ENCODE results near the gene SOX6. TPM values are rescaled to one million over a fixed set of nuclear protein-coding genes. Genes with fewer than 3 reads are reported as not detected.
"Not testable (repeated sequence)": the region's sequence is repeated elsewhere in the genome, so short reads cannot be mapped to it uniquely, and the experiment has no call there.

Gene SOX6
- total RNA-seq, 1 donor from 2014 or later, result 34.6 TPM

DNA sequence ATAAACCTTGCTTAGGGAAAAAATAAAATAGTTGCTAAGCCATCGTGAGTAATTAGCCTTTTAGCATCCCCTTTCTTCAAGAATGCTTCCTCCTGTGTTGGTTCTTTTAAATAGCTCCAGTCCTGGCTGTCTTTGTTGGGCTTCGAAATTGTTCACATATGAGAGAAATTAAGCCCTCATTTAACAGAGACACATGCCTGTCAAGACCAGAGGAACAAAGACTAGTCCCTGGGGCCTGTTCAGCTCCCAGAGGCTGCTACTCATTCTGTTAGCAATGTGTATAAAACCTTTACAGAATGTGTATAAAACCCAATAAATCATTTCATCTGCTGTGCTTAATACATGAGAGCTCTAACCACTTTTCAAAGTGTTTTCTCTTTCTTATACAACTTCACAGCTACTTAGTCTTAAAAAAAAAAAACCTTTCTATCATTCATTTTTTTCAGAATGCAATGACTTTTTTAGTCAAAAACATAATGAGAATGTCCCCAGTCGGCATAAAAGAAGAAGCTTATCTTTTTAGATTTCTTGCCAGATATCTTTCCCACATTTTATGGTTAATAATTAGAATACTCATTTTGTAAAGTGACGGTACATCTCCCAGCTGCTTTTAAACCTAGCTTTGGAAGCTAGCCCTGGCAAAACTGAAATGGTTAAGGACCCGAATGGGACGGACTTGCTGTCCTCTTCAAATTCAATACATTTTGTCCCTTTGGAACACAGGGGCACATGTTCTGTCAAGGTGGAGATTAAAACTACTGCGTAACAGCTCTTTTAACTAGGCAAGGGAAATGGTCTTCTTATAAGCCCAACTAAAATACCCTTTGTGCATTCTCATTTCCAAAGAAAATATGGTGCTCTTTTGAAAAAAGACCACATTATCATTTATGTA, 186.1 kb downstream of the SOX6 start:
- intact Hi-C loops (cut with DNase I), result no loop called here
- DNase-seq (ENCODE audit: low spot score), result no peak

DNA sequence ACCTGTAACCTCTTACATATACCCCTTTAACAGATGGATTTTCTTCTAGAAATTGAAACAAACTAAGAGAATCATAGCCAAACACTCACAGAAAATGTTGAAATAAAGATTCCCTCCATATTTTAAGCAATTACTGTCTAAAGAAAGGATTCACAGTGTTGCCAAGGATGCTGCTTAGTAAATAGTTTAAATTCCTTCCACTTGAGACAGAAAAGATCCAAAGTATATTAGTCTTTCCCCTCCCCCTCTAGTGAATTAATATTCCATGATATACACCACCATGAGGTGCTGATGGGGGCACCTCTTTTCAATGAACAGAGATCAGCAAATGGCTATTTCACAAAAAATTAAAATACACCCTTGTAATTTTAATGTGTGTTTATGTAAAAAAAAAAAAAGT, 186.8 kb downstream of the SOX6 start:
- DNase-seq (ENCODE audit: low spot score), result no peak
- intact Hi-C loops (cut with DNase I), result no loop called here

DNA sequence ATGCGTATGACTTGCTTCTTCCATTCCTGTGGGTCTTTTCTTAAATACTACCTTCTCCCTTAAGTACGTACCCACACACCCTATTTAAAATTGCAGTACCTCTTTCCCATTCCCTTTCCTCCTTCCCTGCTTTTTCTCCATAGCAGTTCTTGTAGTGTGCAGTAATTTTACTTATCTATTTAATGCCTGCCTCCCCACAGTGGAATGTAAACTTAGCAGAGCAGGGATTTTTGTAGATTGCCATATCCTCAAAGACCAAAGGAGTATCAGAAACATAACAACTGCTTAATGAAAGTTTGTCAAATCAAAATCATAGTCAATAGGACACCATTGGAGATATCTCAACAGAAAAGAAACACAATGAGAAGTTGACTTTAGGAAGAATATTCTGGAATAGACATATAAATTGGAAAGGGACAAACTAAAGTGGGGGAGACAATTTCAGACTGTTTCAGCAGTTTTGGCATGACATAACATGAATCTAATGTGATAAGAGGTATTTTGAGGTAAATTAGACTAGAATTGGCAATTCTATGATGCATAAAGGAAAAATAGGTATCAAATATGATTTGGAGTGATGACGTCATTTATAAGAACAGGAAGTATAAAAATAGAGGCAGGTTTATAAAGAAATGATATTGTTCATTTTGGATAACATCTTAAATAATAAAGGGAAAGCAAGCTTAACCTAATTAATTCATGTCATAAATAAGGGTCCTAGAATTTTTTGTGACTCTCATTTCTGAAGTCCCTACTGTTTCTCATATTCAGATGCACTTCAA, 188.4 kb downstream of the SOX6 start:
- intact Hi-C loops (cut with DNase I), result no loop called here
- DNase-seq (ENCODE audit: low spot score), result no peak

DNA sequence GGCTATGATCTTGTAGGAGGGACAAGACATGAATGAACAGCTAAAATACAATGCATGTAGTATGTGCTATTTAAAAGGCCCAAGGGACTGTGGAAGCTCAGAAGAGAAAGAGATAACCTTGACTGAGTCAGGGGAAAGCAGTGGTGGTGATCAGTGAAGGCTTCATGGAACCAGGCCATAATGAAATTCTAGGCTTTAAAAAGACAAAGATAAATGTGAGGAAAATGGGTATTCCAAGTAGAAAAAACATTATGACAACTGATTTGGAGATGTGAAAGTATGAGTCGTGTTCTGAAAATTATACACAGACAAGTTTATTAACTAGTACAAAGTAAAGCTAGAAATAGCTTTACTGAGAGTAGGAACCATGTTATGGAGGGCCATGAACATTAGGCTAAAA, 189.8 kb downstream of the SOX6 start:
- intact Hi-C loops (cut with DNase I), result no loop called here
- no peak for DNase-seq (ENCODE audit: low spot score)

DNA sequence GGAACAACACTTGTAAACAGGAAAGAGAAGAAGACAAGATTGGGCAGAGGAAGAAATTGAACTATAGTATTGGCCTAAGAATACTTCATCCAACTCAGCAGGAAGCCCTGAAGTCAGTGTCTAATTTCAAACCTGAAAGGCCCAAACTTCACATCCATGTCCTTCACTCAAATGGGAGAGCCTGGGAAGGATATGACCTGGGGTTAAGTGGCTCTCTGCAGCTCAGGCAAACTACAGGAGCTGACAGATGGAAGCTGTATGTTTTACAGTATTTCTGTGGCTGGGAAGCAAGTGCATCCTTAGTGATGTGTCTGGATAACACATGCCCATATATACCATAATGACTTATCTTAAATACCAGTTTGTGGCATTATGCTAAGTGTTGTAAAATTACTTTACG, 196.2 kb downstream of the SOX6 start:
- no peak for DNase-seq (ENCODE audit: low spot score)
- intact Hi-C loops (cut with DNase I), result no loop called here

DNA sequence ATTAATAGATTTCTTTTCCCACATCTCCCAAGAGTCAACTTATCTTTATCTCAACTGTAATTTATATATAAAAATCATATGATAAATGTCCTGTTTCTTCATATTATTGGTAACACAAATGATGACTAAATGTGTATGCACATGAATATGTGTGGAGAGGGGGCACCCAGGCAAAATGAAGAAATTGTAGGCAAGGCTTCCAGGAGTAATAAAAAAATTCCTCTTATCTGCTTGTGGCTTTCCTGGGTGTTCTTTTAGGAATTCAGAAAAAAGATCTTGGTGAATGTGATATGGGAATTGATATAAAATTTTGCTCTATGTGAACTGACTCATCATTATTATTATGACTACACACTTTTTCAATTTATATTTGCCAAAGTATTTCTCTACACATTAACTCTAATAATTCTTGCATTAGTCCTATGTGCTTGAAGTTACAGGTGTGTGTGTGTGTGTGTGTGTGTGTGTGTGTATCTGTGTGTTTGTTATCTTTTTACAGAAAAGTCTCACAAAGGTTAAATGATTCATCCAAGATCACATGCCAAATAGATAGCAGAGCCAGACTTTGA, 197.8 kb downstream of the SOX6 start:
- DNase-seq (ENCODE audit: low spot score), result no peak
- intact Hi-C loops (cut with DNase I), result no loop called here

- intact Hi-C loops (cut with DNase I), result no loop called here
Measured at GRCh38 chr11:16157327-16157726, 199.0 kb downstream of the SOX6 start.

GRCh38 chr11:16155448-16155847, 200.9 kb downstream of the SOX6 start:
- intact Hi-C loops (cut with DNase I), result no loop called here
- DNase-seq (ENCODE audit: low spot score), result no peak

More at GRCh38 chr11:16157327-16157726, 199.0 kb downstream of the SOX6 start:
- no peak for DNase-seq (ENCODE audit: low spot score)

DNA sequence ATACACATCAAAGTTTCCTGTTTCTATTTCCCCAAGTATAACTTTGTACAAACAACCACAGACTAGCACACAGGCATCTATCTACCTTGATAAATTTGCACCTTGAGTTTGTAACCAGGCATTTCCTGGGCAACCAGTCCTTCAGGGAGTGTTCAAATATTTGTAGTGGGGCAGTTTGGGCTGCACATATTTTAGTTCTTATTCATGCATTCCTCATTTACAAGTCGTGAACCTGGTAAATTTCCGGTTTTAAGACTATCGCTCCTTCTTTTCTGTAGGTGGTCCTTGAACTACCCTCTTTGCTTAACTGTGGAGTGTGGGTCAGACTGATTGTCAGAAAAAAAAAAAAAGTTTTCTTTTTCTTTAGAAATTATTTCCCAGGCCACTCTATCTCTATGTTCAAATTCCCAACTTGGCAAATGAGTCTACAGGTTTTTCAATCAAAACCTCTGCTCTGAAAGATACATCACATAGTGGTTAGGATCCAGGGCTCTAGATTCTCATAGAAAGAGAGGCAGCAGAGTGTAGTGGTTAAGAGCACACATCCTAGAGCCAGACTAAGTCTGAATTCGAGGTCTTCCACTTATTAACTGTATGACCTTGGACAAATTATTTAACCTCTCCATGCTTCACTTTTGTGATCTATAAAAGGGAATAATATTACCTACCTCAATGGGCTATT, 201.5 kb downstream of the SOX6 start:
- intact Hi-C loops (cut with DNase I), result no loop called here
- DNase-seq (ENCODE audit: low spot score), result no peak

DNA sequence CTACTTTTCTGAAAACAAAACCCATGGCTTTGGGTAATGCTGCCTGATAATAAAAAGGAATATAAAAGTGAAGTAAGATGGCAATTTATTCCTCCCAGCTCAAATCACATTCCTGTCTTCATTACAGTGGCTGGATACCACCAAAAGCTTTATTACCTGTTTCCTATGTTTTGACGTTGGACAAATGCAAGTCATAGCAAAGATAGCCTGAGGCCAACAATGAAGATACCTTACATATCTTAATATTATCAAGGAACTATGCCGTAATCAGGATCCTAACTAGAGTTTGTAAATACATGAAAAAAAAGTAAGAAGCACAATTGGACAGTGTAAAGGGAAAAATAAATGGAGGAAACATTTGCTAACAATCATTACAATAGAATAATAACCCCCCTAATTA, 202.4 kb downstream of the SOX6 start:
- no peak for DNase-seq (ENCODE audit: low spot score)
- intact Hi-C loops (cut with DNase I), result no loop called here

DNA sequence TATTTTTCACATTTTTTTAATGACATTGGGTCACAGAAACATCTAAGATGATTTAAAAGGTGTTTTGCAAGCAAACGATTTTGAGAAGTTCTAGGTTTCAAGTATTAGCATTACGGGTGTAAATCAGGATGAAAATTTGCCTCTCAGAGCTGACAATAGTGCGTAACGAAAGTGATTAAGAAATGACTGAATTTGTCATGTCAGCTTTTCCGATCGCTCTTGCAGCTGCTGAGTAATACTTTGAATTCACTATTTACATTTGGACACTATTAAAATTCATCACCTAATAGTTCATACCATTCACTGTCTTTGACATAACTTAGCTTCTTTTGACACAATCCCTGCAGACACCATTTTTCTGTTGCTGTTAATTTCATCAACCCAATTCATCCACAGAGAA, 205.2 kb downstream of the SOX6 start:
- intact Hi-C loops (cut with DNase I), result no loop called here

GRCh38 chr11:16149476-16149875, 206.9 kb downstream of the SOX6 start:
- no peak for DNase-seq (ENCODE audit: low spot score)
- intact Hi-C loops (cut with DNase I), result no loop called here

More for the DNA sequence above, 205.2 kb downstream of the SOX6 start:
- no peak for DNase-seq (ENCODE audit: low spot score)

GRCh38 chr11:16148301-16148931, 207.9 kb downstream of the SOX6 start:
- no peak for DNase-seq (ENCODE audit: low spot score)
- intact Hi-C loops (cut with DNase I), result no loop called here

DNA sequence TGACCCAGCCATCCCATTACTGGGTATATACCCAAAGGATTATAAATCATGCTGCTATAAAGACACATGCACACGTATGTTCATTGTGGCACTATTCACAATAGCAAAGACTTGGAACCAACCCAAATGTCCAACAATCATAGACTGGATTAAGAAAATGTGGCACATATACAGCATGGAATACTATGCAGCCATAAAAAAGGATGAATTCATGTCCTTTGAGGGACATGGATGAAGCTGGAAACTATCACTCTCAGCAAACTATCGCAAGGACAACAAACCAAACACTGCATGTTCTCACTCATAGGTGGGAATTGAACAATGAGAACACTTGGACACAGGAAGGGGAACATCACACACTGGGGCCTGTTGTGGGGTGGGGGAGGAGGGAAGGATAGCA, 209.4 kb downstream of the SOX6 start:
- intact Hi-C loops (cut with DNase I); DNase-seq (ENCODE audit: low spot score): not testable (repeated sequence)

DNA sequence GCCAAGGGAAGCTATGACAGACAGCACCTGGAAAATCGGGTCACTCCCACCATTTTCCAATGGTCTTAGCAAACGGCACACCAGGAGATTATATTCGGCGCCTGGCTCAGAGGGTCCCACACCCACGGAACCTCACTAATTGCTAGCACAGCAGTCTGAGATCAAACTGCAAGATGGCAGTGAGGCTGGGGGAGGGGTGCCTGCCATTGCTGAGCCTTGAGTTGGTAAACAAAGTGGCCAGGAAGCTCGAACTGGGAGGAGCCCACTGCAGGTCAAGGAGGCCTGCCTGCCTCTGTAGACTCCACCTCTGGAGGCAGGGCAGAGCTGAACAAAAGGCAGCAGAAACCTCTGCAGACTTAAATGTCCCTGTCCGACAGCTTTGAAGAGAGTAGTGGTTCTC, 214.7 kb downstream of the SOX6 start:
- DNase-seq (ENCODE audit: low spot score); intact Hi-C loops (cut with DNase I): not testable (repeated sequence)

- intact Hi-C loops (cut with DNase I); DNase-seq (ENCODE audit: low spot score): not testable (repeated sequence)
Measured at GRCh38 chr11:16141162-16141561, 215.2 kb downstream of the SOX6 start.

GRCh38 chr11:16136792-16137390, 219.5 kb downstream of the SOX6 start:
- no peak for DNase-seq (ENCODE audit: low spot score)
- intact Hi-C loops (cut with DNase I), result no loop called here

GRCh38 chr11:16133867-16134266, 222.5 kb downstream of the SOX6 start:
- intact Hi-C loops (cut with DNase I), result no loop called here
- DNase-seq (ENCODE audit: low spot score), result no peak

GRCh38 chr11:16127732-16128131, 228.6 kb downstream of the SOX6 start:
- DNase-seq (ENCODE audit: low spot score), result no peak
- intact Hi-C loops (cut with DNase I), result no loop called here
